GM10266 (cell line): ENCODE results near the gene CREB5.

Source experiments
- DNase-seq: peaks from one replicate; pipeline ENCODE4 v3.0.0; 2012; ENCODE audit errors: extremely low spot score
- CTCF ChIP-seq: IDR thresholded peaks from 2 replicates; pipeline ENCODE4 v1.5.1; 2012; ENCODE audit warnings: mild to moderate bottlenecking, low read depth; ENCODE audit not compliant: control insufficient read depth, insufficient read depth; ENCODE audit errors: missing control alignments

CREB5 gene

GRCh38 chr7:28660132-28660531 lies 247.8 kb downstream of the CREB5 start:
- no peak for TF ChIP-seq CTCF
- DNase-seq = no peak

- TF ChIP-seq CTCF = no peak
- peak; percentile 24 for DNase-seq
Observed at GRCh38 chr7:28661826-28662595, 249.7 kb downstream of the CREB5 start.

GRCh38 chr7:28666154-28666553 lies 253.8 kb downstream of the CREB5 start:
- TF ChIP-seq CTCF = no peak
- no peak for DNase-seq

- no peak for DNase-seq
- no peak for TF ChIP-seq CTCF
Observed at GRCh38 chr7:28668085-28668484, 255.8 kb downstream of the CREB5 start.

GRCh38 chr7:28669330-28669729 lies 257.0 kb downstream of the CREB5 start:
- no peak for DNase-seq
- TF ChIP-seq CTCF = no peak

- TF ChIP-seq CTCF = no peak
- DNase-seq = no peak
Observed at GRCh38 chr7:28671526-28671925, 259.2 kb downstream of the CREB5 start.

- no peak for DNase-seq
- TF ChIP-seq CTCF = no peak
Observed at GRCh38 chr7:28672397-28672797, 260.1 kb downstream of the CREB5 start.
